Peyer's patch (tissue), 4 donors: ENCODE data around the gene ANXA5.

Experiments
- POLR2A ChIP-seq, 2 donors: fragments of 450-650 bp; IDR thresholded peaks; one replicate each; pipeline ENCODE4 v1.5.1; 2017; ENCODE audit warnings: antibody characterized with exemption in 2 of 2, mild to moderate bottlenecking in 2 of 2, moderate library complexity in 2 of 2
- TF ChIP-seq, protein P1 (sequence below), 6 experiments: fragments of 450-650 bp in 4 of 6; fragments of 200-600 bp in 2 of 6; sonication (generic) in 1 of 6; IDR thresholded peaks; one replicate each; pipeline ENCODE4 v1.5.1; 2017 to 2019; ENCODE audit warnings: antibody characterized with exemption in 6 of 6, mild to moderate bottlenecking in 3 of 6, moderate library complexity in 1 of 6

DNA sequence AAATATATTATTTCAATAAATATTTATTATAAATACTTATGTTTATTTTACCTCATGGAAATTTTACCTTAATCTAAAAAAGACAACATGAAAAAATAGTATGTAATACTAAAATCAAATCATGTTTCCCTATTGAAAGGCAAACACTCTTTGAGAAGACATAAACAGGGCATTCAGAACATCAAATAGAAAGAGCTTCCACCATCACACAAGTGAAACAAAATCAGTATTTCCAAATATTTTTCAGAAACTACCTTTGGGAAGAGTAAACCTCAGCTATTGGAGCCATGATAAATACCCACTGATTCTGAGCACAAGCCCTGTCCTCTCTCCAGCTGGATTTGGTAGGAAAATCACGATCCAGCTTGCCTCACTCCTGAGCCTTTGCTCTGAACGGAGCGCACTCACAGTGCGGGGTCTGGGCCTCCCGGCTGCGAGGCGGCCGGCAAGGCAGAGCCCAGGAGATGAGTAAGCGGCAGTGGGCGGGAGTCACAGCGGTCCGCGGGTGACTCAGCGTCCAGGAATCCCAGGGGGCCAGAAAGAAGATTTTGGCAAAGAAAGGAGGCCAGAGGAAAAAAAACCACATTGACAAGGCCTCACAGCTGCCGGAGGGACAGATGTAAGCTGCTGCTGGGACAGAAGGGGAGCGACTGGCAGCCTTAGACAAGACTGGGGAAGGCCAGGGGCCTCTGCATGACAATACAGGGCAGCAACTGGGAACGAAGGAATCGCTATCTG is 14.7 kb upstream of the ANXA5 start:
- TF ChIP-seq, protein P1, sequence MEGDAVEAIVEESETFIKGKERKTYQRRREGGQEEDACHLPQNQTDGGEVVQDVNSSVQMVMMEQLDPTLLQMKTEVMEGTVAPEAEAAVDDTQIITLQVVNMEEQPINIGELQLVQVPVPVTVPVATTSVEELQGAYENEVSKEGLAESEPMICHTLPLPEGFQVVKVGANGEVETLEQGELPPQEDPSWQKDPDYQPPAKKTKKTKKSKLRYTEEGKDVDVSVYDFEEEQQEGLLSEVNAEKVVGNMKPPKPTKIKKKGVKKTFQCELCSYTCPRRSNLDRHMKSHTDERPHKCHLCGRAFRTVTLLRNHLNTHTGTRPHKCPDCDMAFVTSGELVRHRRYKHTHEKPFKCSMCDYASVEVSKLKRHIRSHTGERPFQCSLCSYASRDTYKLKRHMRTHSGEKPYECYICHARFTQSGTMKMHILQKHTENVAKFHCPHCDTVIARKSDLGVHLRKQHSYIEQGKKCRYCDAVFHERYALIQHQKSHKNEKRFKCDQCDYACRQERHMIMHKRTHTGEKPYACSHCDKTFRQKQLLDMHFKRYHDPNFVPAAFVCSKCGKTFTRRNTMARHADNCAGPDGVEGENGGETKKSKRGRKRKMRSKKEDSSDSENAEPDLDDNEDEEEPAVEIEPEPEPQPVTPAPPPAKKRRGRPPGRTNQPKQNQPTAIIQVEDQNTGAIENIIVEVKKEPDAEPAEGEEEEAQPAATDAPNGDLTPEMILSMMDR (IDR thresholded peaks at IDR 0.05), result no peak
- TF ChIP-seq POLR2A (IDR thresholded peaks at IDR 0.05), result no peak
